Suppressor macrophage treated with lipopolysaccharide for 4 hours (primary cell): ENCODE results near the gene PTPN12.
"Not testable (repeated sequence)": the region's sequence is repeated elsewhere in the genome, so short reads cannot be mapped to it uniquely, and the experiment has no call there.

Source experiments
- DNase-seq: peaks from one replicate; pipeline ENCODE4 v3.0.0-alpha.2; 2020

The PTPN12 gene

GRCh38 chr7:77580762-77581350 lies 43.8 kb downstream of the PTPN12 start:
- DNase-seq, result no peak

- DNase-seq, result no peak
Measured at GRCh38 chr7:77587272-77587671, 50.2 kb downstream of the PTPN12 start.

GRCh38 chr7:77600952-77601351 lies 63.9 kb downstream of the PTPN12 start:
- DNase-seq, result no peak

- DNase-seq, result peak; percentile 46
Measured at GRCh38 chr7:77606562-77606961, 69.5 kb downstream of the PTPN12 start.

GRCh38 chr7:77619314-77619713 lies 82.2 kb downstream of the PTPN12 start:
- DNase-seq, result no peak

GRCh38 chr7:77626586-77627308 lies 89.7 kb downstream of the PTPN12 start:
- DNase-seq, result no peak

GRCh38 chr7:77627309-77627676 lies 90.2 kb downstream of the PTPN12 start:
- DNase-seq, result peak; percentile 50

- no peak for DNase-seq
Measured at GRCh38 chr7:77629797-77630196, 92.7 kb downstream of the PTPN12 start.

GRCh38 chr7:77631820-77632219 lies 94.7 kb downstream of the PTPN12 start:
- DNase-seq, result peak; percentile 84

GRCh38 chr7:77644774-77645173 lies 107.7 kb downstream of the PTPN12 start:
- DNase-seq, result no peak

GRCh38 chr7:77648742-77649338 lies 111.7 kb downstream of the PTPN12 start:
- DNase-seq, result no peak

- DNase-seq, result no peak
Measured at GRCh38 chr7:77649716-77650349, 112.7 kb downstream of the PTPN12 start.

- DNase-seq, result peak; percentile 54
Measured at GRCh38 chr7:77651575-77652162, 114.6 kb downstream of the PTPN12 start.

- DNase-seq, result not testable (repeated sequence)
Measured at GRCh38 chr7:77652826-77653225, 115.7 kb downstream of the PTPN12 start.

- DNase-seq, result no peak
Measured at GRCh38 chr7:77653572-77653971, 116.5 kb downstream of the PTPN12 start.

- DNase-seq, result no peak
Measured at GRCh38 chr7:77655356-77655755, 118.3 kb downstream of the PTPN12 start.

- DNase-seq, result no peak
Measured at GRCh38 chr7:77655836-77656455, 118.9 kb downstream of the PTPN12 start.

GRCh38 chr7:77657427-77658224 lies 120.5 kb downstream of the PTPN12 start:
- peak; percentile 47 for DNase-seq

- no peak for DNase-seq
Measured at GRCh38 chr7:77658928-77659327, 121.8 kb downstream of the PTPN12 start.

- DNase-seq, result no peak
Measured at GRCh38 chr7:77661816-77662215, 124.7 kb downstream of the PTPN12 start.

GRCh38 chr7:77662869-77663268 lies 125.8 kb downstream of the PTPN12 start:
- DNase-seq, result no peak

- DNase-seq, result no peak
Measured at GRCh38 chr7:77664715-77665114, 127.6 kb downstream of the PTPN12 start.
